HFF-Myc (cell line): ENCODE results near the gene FNDC3B.

Source experiments
- DNase-seq: peaks from one replicate; pipeline ENCODE4 v3.0.0-alpha.2; 2011; ENCODE audit warnings: low read depth; ENCODE audit errors: extremely low read depth
- H3K4me3 ChIP-seq: replicated peaks from 2 replicates; pipeline ENCODE4 v1.5.1; 2011; ENCODE audit warnings: low read depth, mild to moderate bottlenecking, control low read depth, low read length
- CTCF ChIP-seq: IDR thresholded peaks from 2 replicates; pipeline ENCODE4 v1.5.1; 2012; ENCODE audit warnings: mild to moderate bottlenecking, low read depth, low read length, control low read depth; ENCODE audit errors: missing control alignments

The FNDC3B gene

GRCh38 chr3:172296248-172296974 is 257.0 kb downstream of the FNDC3B start:
- no peak for TF ChIP-seq CTCF
- no peak overlapping the region for H3K4me3 ChIP-seq
- no peak for DNase-seq

- no peak for DNase-seq
- no peak overlapping the region for H3K4me3 ChIP-seq
- no peak for TF ChIP-seq CTCF
Observed at GRCh38 chr3:172296975-172297332, 257.6 kb downstream of the FNDC3B start.

- TF ChIP-seq CTCF = no peak
- no peak overlapping the region for H3K4me3 ChIP-seq
- DNase-seq = no peak
Observed at GRCh38 chr3:172298247-172298646, 258.9 kb downstream of the FNDC3B start.

GRCh38 chr3:172300187-172300586 is 260.8 kb downstream of the FNDC3B start:
- TF ChIP-seq CTCF = no peak
- no peak for DNase-seq
- H3K4me3 ChIP-seq = no peak overlapping the region

- no peak for DNase-seq
- H3K4me3 ChIP-seq = no peak overlapping the region
- TF ChIP-seq CTCF = no peak
Observed at GRCh38 chr3:172300862-172301261, 261.5 kb downstream of the FNDC3B start.

- no peak for TF ChIP-seq CTCF
- DNase-seq = no peak
- no peak overlapping the region for H3K4me3 ChIP-seq
Observed at GRCh38 chr3:172302203-172302602, 262.8 kb downstream of the FNDC3B start.

GRCh38 chr3:172303181-172303580 is 263.8 kb downstream of the FNDC3B start:
- no peak for TF ChIP-seq CTCF
- no peak for DNase-seq
- no peak overlapping the region for H3K4me3 ChIP-seq
